CD4-positive, alpha-beta T cell (primary cell): ENCODE data around the gene PCCA. TPM values are rescaled to one million over a fixed set of nuclear protein-coding genes. Genes with fewer than 3 reads are reported as not detected.
A peak's percentile ranks its signal among the peaks of the same experiment; 100 is the strongest.

Experiments
- ATAC-seq: fragments of 200-7000 bp; cut with Tn5 transposase; one replicate; pipeline ENCODE4 v1.10.0; 2022; ENCODE audit warnings: mild to moderate bottlenecking; ENCODE audit not compliant: poor library complexity
- CTCF ChIA-PET: fragments of 350-600 bp; sonication (Branson Sonifier 250); formaldehyde crosslinking; loops from one replicate; lab custom pipeline; 2021; ENCODE audit warnings: antibody characterized with exemption, inconsistent platforms; lab: Charles Lee
- POLR2A ChIA-PET: fragments of 350-600 bp; sonication (Branson Sonifier 250); formaldehyde crosslinking; loops from one replicate; lab custom pipeline; 2021; ENCODE audit warnings: antibody characterized with exemption, inconsistent platforms; lab: Charles Lee
- DNase-seq, 14 experiments: peaks; one replicate each; pipeline ENCODE4 v3.0.0-alpha.2; 2013 to 2020; ENCODE audit warnings: mixed read lengths in 2 of 14
- H3K27ac ChIP-seq, 2 donors: one replicate each; pipeline versions ENCODE4 v1.5.1 to v1.7.0; 2013; ENCODE audit warnings: low read length in 2 of 2, low read depth in 1 of 2, mild to moderate bottlenecking in 1 of 2
- H3K27me3 ChIP-seq, 2 experiments: 1 replicate in 1 of 2; 2 replicates in 1 of 2; pipeline versions ENCODE4 v1.6.1 to v1.7.0; 2013; ENCODE audit warnings: low read length in 2 of 2, control low read depth in 1 of 2, mild to moderate bottlenecking in 1 of 2, moderate library complexity in 1 of 2; ENCODE audit not compliant: insufficient read depth in 2 of 2, control insufficient read depth in 1 of 2
- H3K36me3 ChIP-seq: one replicate; pipeline ENCODE4 v1.6.1; 2013; ENCODE audit warnings: low read length, control low read depth; ENCODE audit not compliant: insufficient read depth
- H3K4me1 ChIP-seq: one replicate; pipeline ENCODE4 v1.6.1; 2013; ENCODE audit warnings: low read length, control low read depth; ENCODE audit not compliant: insufficient read depth
- H3K4me3 ChIP-seq: one replicate; pipeline ENCODE4 v1.5.1; 2013; ENCODE audit warnings: mild to moderate bottlenecking, low read length, moderate library complexity
- H3K9me3 ChIP-seq, 2 experiments: 1 replicate in 1 of 2; 2 replicates in 1 of 2; pipeline versions ENCODE4 v1.6.1 to v1.7.0; 2013; ENCODE audit warnings: low read length in 2 of 2, mild to moderate bottlenecking in 2 of 2, control low read depth in 1 of 2, moderate library complexity in 1 of 2; ENCODE audit not compliant: control insufficient read depth in 1 of 2, insufficient read depth in 1 of 2
- H3K27ac Mint-ChIP-seq: one replicate; pipeline ENCODE4 v1.8.0; 2020; ENCODE audit warnings: mixed read lengths
- H3K27me3 Mint-ChIP-seq: one replicate; pipeline ENCODE4 v1.8.0; 2021; ENCODE audit warnings: mixed read lengths
- H3K36me3 Mint-ChIP-seq: one replicate; pipeline ENCODE4 v1.8.0; 2021; ENCODE audit warnings: low read depth, mixed read lengths
- H3K4me1 Mint-ChIP-seq: one replicate; pipeline ENCODE4 v1.8.0; 2021; ENCODE audit warnings: low read depth, mixed read lengths
- H3K4me3 Mint-ChIP-seq: one replicate; pipeline ENCODE4 v1.8.0; 2020; ENCODE audit warnings: mild to moderate bottlenecking, mixed read lengths
- H3K9me3 Mint-ChIP-seq: one replicate; pipeline ENCODE4 v1.8.0; 2020; ENCODE audit warnings: mixed read lengths
- intact Hi-C, 2 experiments: fragments of 100-400 bp; cut with DNase I in 1 of 2; cut with micrococcal nuclease in 1 of 2; formaldehyde crosslinking; loops; one replicate each; pipeline versions ENCODE4 v1.15.1 to v1.9.0; 2023 to 2025; cut with DNase I, micrococcal nuclease
- total RNA-seq, 174 experiments: library from RNA in 2 of 174; stranded (reverse) in 2 of 174; gene quantifications; one replicate each; pipeline ENCODE4 v1.2.3 and lab custom pipeline; 2021 to 2026
- TF ChIP-seq, protein P1 (sequence below): fragments of 200-600 bp; IDR thresholded peaks from one replicate; pipeline ENCODE4 v1.8.0; 2022; ENCODE audit warnings: antibody characterized with exemption, mild to moderate bottlenecking

PCCA gene
- total RNA-seq, 2 experiments from 2014 or later, result 4.7 to 5.2 TPM

GRCh38 chr13:100540621-100541020, 451.7 kb downstream of the PCCA start:
- ChIA-PET CTCF (no interaction called here), POLR2A (interaction anchor here (1.3 kb wide), 1 partner anchor 884 kb away, joined by 4 read pairs; no protein-coding TSS in a partner anchor)
- H3K36me3 Mint-ChIP-seq, result no peaks in the 10 kb centered on the region
- H3K4me1 ChIP-seq, result peaks cover 3% of the 10 kb centered on the region
- TF ChIP-seq, protein P1, sequence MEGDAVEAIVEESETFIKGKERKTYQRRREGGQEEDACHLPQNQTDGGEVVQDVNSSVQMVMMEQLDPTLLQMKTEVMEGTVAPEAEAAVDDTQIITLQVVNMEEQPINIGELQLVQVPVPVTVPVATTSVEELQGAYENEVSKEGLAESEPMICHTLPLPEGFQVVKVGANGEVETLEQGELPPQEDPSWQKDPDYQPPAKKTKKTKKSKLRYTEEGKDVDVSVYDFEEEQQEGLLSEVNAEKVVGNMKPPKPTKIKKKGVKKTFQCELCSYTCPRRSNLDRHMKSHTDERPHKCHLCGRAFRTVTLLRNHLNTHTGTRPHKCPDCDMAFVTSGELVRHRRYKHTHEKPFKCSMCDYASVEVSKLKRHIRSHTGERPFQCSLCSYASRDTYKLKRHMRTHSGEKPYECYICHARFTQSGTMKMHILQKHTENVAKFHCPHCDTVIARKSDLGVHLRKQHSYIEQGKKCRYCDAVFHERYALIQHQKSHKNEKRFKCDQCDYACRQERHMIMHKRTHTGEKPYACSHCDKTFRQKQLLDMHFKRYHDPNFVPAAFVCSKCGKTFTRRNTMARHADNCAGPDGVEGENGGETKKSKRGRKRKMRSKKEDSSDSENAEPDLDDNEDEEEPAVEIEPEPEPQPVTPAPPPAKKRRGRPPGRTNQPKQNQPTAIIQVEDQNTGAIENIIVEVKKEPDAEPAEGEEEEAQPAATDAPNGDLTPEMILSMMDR, result no peak
- H3K27me3 Mint-ChIP-seq, result no peaks in the 10 kb centered on the region
- ATAC-seq, result no peak
- no peak for DNase-seq
- H3K9me3 ChIP-seq, result no peaks in the 10 kb centered on the region
- intact Hi-C loops, result loop anchor here in 1 of 2 experiments (10.0 kb wide), 1 partner anchor 886 kb away; no protein-coding TSS in a partner anchor
- H3K27me3 ChIP-seq, result no peaks in the 10 kb centered on the region
- no peak overlapping the region for H3K4me3 ChIP-seq
- peaks cover 5% of the 10 kb centered on the region for H3K36me3 ChIP-seq
- no peak overlapping the region for H3K4me3 Mint-ChIP-seq
- H3K27ac Mint-ChIP-seq, result no peak overlapping the region
- no peaks in the 10 kb centered on the region for H3K9me3 Mint-ChIP-seq
- H3K4me1 Mint-ChIP-seq, result peaks cover 53% of the 10 kb centered on the region
- H3K27ac ChIP-seq, result no peak overlapping the region

GRCh38 chr13:100541897-100542825, 453.3 kb downstream of the PCCA start:
- no peaks in the 10 kb centered on the region for H3K27me3 Mint-ChIP-seq
- no peaks in the 10 kb centered on the region for H3K9me3 Mint-ChIP-seq
- peaks cover 5% of the 10 kb centered on the region for H3K36me3 ChIP-seq
- H3K27ac Mint-ChIP-seq, result no peak overlapping the region
- TF ChIP-seq, protein P1, result no peak
- H3K27me3 ChIP-seq, result no peaks in the 10 kb centered on the region
- ChIA-PET CTCF (interaction anchor here (0.8 kb wide), 1 partner anchor 31 kb away, joined by 3 read pairs; no protein-coding TSS in a partner anchor), POLR2A (interaction anchor here (1.3 kb wide), 1 partner anchor 886 kb away, joined by 4 read pairs; no protein-coding TSS in a partner anchor)
- no peak for ATAC-seq
- no peaks in the 10 kb centered on the region for H3K36me3 Mint-ChIP-seq
- no peak overlapping the region for H3K4me3 Mint-ChIP-seq
- intact Hi-C loops, result loop anchor here (1.0 to 10.0 kb wide), 2 partner anchors 886 to 887 kb away; no protein-coding TSS in a partner anchor
- H3K4me1 Mint-ChIP-seq, result peaks cover 49% of the 10 kb centered on the region
- DNase-seq, result no peak
- H3K4me1 ChIP-seq, result peaks cover 3% of the 10 kb centered on the region
- H3K27ac ChIP-seq, result no peak overlapping the region
- H3K9me3 ChIP-seq, result no peaks in the 10 kb centered on the region
- no peak overlapping the region for H3K4me3 ChIP-seq

DNA sequence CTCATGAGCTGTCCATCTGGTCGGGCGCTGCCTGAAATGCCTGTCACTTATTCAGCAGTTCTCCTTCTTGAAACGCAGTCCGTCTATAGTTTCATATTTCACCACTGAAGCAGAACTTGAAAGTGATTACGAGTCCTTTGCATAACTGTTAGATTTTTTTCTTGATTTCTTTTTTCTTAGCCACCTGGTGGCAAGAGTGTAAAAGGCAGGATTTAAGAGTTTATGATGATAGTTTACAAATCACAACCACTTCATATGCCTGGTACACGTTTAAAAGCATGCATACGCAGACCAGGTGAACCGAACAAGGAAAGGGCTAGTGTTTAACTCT, 453.9 kb downstream of the PCCA start:
- peaks cover 43% of the 10 kb centered on the region for H3K4me1 Mint-ChIP-seq
- POLR2A ChIA-PET, result no interaction called here

More for the DNA sequence above, 453.9 kb downstream of the PCCA start:
- H3K36me3 ChIP-seq, result peaks cover 5% of the 10 kb centered on the region
- CTCF ChIA-PET, result no interaction called here
- no peaks in the 10 kb centered on the region for H3K36me3 Mint-ChIP-seq
- TF ChIP-seq, protein P1, result peak; percentile 59
- peak in 3 of 14 experiments; percentile 53 to 61 (median 55) for DNase-seq
- no peaks in the 10 kb centered on the region for H3K27me3 ChIP-seq
- peak; percentile 65 for ATAC-seq
- no peaks in the 10 kb centered on the region for H3K9me3 ChIP-seq
- no peak overlapping the region for H3K4me3 ChIP-seq
- peak overlapping the region; percentile 16 for H3K4me3 Mint-ChIP-seq
- no peak overlapping the region for H3K27ac ChIP-seq
- intact Hi-C loops, result loop anchor here (1.0 to 10.0 kb wide), 2 partner anchors 886 to 888 kb away; no protein-coding TSS in a partner anchor
- no peaks in the 10 kb centered on the region for H3K27me3 Mint-ChIP-seq
- peaks cover 3% of the 10 kb centered on the region for H3K4me1 ChIP-seq
- no peak overlapping the region for H3K27ac Mint-ChIP-seq
- H3K9me3 Mint-ChIP-seq, result no peaks in the 10 kb centered on the region
